Measurements from ENCODE around the gene SDK1. TPM values are rescaled to one million over a fixed set of nuclear protein-coding genes. Genes with fewer than 3 reads are reported as not detected.

Gene SDK1
- total and polyA plus RNA-seq, 11 donors, result 2.2 to 5.8 (median 3.4) TPM

GRCh38 chr7:3846738-3847137, 545.7 kb downstream of the SDK1 start:
- H3K36me3 ChIP-seq, result no peaks in the 10 kb centered on the region
- no peaks in the 10 kb centered on the region for H3K9me3 ChIP-seq
- H3K27me3 ChIP-seq, result no peaks in the 10 kb centered on the region
- DNase-seq (no peak), ATAC-seq (no peak)
- intact Hi-C loops (cut with DNase I), result no loop called here
- H3K27ac ChIP-seq, result no peak overlapping the region
- TF ChIP-seq POLR2A (IDR thresholded peaks at IDR 0.05) (no peak), CTCF (IDR thresholded peaks at IDR 0.05) (no peak)
- WGBS, 4 donors, result 66 to 83% (median 81%) methylated on average over 9 of the region's 9 CpGs
- H3K4me1 ChIP-seq, result no peaks in the 10 kb centered on the region
- H3K4me3 ChIP-seq, result no peak overlapping the region

GRCh38 chr7:3847336-3847735, 546.3 kb downstream of the SDK1 start:
- Histone ChIP-seq H3K36me3 (no peaks in the 10 kb centered on the region), H3K27me3 (no peaks in the 10 kb centered on the region), H3K9me3 (no peaks in the 10 kb centered on the region), H3K4me1 (no peaks in the 10 kb centered on the region), H3K4me3 (no peak overlapping the region), H3K27ac (no peak overlapping the region)
- 62 to 72% (median 67%) methylated on average over 6 of the region's 6 CpGs for WGBS, 4 donors
- TF ChIP-seq CTCF (IDR thresholded peaks at IDR 0.05) (no peak), POLR2A (IDR thresholded peaks at IDR 0.05) (no peak)
- DNase-seq, result no peak
- ATAC-seq, result no peak
- intact Hi-C loops (cut with DNase I), result no loop called here

GRCh38 chr7:3859431-3859830, 558.4 kb downstream of the SDK1 start:
- H3K4me3 ChIP-seq, result no peak overlapping the region
- H3K27me3 ChIP-seq, result no peaks in the 10 kb centered on the region
- 92 to 97% (median 95%) methylated on average over 1 of the region's 1 CpG for WGBS, 4 donors
- peaks cover 0 to 12% (median 1%) of the 10 kb centered on the region in 12 donors for H3K4me1 ChIP-seq
- H3K27ac ChIP-seq, result no peak overlapping the region
- intact Hi-C loops (cut with DNase I), result no loop called here
- H3K9me3 ChIP-seq, result no peaks in the 10 kb centered on the region
- TF ChIP-seq CTCF (IDR thresholded peaks at IDR 0.05) (no peak), POLR2A (IDR thresholded peaks at IDR 0.05) (no peak)
- DNase-seq, result no peak
- ATAC-seq, result no peak
- H3K36me3 ChIP-seq, result no peaks in the 10 kb centered on the region

- Histone ChIP-seq H3K27ac (no peak overlapping the region), H3K9me3 (no peaks in the 10 kb centered on the region), H3K4me3 (no peak overlapping the region), H3K4me1 (peaks cover 0 to 12% (median 1%) of the 10 kb centered on the region in 12 donors), H3K27me3 (no peaks in the 10 kb centered on the region), H3K36me3 (no peaks in the 10 kb centered on the region)
- intact Hi-C loops (cut with DNase I), result no loop called here
- 80 to 86% (median 84%) methylated on average over 9 of the region's 9 CpGs for WGBS, 4 donors
- ATAC-seq, result no peak
- no peak for DNase-seq
- TF ChIP-seq POLR2A (IDR thresholded peaks at IDR 0.05) (no peak), CTCF (IDR thresholded peaks at IDR 0.05) (no peak)
Measured at GRCh38 chr7:3860932-3861331, 559.9 kb downstream of the SDK1 start.
